Measurements from ENCODE around the gene MDFIC.

Gene MDFIC

DNA sequence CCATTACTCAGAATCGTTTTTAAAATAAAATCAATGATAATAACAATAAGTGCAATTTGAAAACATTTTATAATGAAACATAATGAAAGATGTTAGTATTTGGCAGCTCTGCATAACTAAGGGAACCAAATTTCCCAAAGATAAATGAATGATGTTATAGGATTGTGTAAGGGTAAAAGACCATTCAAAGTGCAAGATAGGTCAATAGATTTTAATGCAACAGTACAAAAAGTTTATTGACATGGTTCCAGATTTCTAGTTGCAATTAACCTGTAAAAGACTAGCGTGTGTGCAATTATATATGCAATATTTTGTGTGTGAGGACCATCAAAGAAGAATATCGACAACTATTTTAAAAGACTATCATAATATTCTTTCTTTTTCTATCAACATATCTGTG lies 122.3 kb downstream of the MDFIC start:
- DNase-seq, result no peak

DNA sequence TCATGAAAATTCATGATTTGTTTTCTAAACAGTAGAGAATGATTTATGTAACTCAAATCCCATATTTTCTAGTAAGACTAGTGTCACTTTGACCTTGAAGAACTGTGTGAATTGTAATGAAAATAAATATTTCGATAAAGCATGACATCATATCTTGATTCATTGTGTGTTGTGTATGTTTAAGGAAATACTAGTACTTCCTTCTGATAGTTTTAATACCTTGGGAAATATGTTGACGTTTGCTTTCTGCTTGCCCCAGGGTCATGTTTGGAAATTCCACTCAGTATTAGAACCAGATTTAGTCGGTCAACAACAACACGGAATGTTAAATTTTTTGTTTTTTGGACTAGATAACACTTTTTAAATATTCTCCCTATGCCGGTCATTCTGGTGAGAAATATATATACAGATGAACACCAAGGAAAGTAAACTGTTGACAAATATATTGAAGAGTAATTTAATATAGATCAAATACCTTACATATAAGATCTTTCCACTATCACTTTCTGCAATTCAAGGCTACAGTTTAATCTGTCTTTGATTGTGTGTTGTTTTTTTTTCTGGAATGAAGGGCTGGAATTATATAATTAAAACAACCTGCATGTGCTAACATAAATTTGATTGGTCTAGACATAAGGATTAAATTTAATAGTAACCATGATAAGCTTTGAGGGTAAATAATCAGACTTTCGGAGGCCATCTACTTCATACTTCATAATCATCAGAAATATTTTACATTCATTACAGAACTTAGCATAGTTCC lies 126.2 kb downstream of the MDFIC start:
- DNase-seq, result no peak

DNA sequence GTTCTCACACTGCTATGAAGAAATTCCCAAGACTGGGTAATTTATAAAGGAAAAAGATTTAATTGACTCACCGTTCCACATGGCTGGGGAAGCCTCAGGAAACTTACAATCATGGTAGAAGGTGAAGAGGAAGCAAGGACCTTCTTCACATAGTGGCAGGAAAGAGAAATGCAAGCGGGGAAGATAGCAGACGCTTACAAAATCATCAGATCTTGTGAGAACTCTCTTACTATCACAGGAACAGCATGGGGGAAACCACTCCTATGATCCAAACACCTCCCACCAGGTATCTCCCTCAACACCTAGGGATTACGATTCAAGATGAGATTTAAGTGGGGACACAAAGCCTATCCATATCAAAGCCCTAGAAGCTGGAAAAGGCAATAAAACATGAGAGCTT lies 130.8 kb downstream of the MDFIC start:
- DNase-seq, result no peak

DNA sequence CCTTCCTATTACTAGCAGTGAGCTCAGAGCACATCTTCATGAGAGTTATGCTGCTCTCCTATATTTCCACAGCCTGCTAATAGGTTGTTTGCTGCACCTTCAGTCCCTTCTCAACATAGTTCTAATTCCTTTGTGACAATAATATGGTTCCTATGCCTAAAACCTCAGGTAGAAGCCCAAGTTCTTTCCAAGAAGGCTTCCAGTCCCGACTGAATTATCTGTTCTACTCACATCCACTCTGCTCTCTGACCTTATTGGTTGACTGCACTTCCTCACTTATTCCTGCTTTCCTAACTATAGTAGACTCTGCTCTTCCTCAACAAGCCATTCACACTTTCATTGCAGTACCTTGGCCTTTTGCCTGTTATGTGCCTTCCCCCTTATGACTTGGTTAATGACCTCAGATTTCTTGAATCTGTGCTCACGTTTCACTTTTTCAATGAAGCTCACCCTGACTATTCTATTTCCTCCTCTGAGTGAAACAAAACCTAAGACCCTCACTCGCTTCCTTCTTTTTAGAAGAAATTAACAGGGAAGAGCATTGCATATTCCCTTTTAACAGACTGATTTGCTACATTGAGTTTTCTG lies 132.7 kb downstream of the MDFIC start:
- peak; percentile 35 for DNase-seq

DNA sequence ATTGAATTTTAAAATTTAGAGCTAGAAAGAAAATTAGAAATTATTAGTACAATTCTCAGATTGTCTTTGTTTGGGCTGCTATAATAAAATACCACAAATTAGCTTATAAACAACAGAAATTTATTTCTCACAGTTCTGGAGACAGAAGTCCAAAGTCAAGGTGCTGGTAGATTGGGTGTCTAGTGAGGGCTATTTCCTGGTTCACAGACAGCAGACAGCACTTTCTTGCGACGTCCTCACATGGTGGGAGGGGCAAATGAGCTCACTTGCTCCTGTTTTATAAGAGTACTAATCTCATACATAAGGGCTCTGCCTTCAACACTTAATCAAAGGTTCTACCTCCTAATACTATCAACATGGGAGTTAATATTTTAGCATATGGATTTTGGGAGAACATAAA lies 134.1 kb downstream of the MDFIC start:
- no peak for DNase-seq

DNA sequence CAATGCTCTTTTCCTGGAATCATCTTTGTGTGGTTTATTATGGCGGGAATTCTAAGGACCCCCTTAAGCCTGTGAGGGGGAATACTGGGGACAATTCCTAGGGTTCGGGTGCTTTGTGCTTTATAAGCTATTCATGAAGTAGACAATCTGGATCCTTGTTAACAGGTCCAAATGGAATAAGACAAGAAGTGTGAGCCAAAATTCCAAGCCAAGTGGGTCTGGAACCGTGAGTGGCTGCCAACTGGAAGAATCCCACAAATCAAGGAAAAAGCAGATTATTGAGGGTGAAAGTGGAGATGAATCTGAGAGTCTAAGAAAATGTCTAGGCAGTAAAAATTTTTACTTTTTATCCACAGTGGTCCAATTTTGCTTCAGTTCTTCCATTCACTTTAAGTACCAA lies 136.8 kb downstream of the MDFIC start:
- DNase-seq, result no peak

DNA sequence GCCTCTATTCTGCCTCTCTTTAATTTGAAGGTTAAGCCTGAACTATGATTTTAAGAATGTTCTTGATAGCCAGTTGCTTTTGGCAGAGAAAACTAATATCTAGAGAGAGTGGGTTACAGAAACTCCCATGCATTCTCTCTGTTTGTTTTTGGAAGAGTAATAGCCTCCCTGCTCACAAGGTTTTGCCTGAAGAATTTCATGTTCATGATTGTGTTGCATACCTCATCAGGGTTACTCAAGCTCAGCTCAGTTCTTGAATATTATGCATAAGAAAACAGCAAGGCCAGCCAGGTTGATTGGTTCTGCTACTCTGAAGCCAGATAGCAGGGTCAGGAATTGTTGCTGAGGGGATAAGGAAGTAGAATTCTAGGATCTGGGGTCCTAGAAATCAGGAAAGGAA lies 137.4 kb downstream of the MDFIC start:
- DNase-seq, result no peak

DNA sequence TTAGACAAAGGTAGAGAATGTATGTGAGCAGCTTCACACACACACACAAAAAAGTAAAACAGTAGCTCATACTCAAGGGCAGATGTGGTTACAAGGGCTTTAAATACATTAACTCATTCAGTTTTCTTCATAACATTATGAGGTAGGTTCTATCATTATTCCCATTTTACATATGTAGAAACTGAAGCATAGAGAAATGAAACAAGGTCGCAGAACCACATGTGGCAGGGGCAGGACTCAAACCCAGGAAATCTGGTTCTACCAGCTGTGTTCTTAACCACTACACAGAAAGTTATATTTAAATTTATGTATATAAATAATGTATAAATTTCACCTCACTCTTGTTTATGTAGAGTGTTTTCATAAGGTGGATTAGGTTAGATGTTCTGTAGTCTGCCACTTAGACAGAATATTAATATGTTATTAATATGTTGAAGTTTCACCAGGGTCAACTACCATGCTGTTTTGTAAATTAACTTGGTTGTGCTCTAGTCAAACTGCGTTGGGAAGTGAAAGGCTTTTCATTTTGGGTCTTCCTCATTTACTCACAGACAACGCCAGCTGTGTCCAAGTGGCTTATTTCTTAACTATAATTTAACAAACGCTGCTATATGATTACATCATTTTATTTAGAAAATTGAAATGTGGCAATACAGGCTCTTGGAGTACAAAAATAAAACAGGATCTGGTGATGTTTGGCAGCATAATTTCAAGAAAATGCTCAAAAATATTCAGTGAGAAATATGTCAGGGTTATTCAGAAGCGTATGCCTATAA lies 138.4 kb downstream of the MDFIC start:
- DNase-seq, result peak; percentile 90

DNA sequence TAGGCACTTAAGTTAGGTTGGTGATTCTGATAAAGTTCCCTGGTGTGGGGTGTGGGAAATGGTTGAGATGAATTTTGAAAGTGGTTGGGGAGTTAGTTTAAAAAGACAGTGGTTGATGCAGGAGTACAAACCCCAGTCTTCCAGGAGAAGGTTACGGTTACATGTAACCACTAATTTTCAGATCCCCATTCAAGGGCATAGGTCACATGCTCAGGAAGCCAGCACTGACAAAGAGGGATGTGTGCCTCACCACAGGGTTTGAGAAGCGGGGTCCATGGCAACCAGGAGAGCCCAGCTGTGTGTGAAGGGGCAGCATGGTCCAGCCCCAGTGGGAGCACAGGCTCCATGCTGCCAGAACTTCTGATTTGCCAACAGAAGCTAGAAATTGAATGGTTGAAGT lies 144.2 kb downstream of the MDFIC start:
- DNase-seq, result peak; percentile 7

DNA sequence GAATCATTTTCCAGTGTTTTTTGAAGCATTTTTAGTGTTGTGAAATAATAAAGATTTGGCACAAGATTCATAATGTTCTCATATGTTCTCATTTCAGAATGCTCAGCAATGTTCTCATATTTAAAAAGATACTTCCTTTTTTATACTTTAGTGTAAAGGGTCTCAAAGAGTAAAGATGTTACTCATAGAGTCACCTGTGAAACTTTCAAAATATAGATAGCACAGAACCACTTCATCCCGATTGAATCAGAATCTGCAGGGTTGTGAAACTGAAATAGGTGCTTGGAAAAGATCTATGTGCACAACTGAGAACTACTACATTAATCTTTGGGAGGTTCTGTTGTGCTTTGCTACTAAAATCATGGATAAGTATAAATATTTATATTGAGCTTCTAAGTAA lies 144.7 kb downstream of the MDFIC start:
- no peak for DNase-seq

DNA sequence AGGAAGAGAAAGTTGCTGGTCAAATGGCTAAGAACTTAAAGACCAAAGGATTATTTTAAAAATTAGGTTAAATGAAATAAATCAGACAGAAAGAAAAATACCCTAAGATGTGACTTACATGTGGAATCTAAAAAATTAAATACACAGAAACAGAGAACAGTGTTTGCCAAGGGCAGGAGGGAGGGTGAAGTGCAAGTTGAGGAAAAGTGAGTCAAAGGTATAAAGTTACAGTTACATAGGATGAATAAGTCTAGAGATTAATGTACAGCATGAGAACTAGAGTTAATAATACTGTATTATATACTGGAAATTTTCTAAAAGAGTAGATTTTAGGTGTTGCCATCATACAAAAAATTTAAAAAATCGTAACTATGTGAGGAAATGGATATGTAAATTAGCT lies 146.3 kb downstream of the MDFIC start:
- no peak for DNase-seq
